GM12878 (cell line): ENCODE measurements around the gene PAPSS2.

Experiments
- CHD2 ChIP-seq: IDR thresholded peaks from 2 replicates; pipeline ENCODE4 v1.6.1; 2011; ENCODE audit warnings: low read depth, low read length, improper control_type of control experiment, borderline replicate concordance
- CREM ChIP-seq: IDR thresholded peaks from 2 replicates; pipeline ENCODE4 v1.6.1; 2014; ENCODE audit warnings: antibody characterized with exemption, low read depth
- CTCF ChIP-seq, 3 experiments: IDR thresholded peaks in 2 of 3; conservative IDR thresholded peaks in 1 of 3; 2 replicates each; pipeline ENCODE4 v1.5.1; 2011; ENCODE audit warnings: low read depth in 3 of 3, low read length in 3 of 3, mild to moderate bottlenecking in 3 of 3, control low read depth in 2 of 3, moderate library complexity in 2 of 3, inconsistent platforms in 1 of 3, mixed read lengths in 1 of 3; ENCODE audit not compliant: control insufficient read depth in 2 of 3, insufficient read depth in 1 of 3; ENCODE audit errors: extremely low read depth in 1 of 3
- EP300 ChIP-seq, 2 experiments: fragments of 150-350 bp in 1 of 2; IDR thresholded peaks; 2 replicates each; pipeline ENCODE4 v1.6.1; 2011 to 2012; ENCODE audit warnings: low read depth in 2 of 2, low read length in 2 of 2, borderline replicate concordance in 1 of 2, improper control_type of control experiment in 1 of 2, inconsistent platforms in 1 of 2; ENCODE audit not compliant: control insufficient read depth in 1 of 2
- HDAC6 ChIP-seq: fragments of 200-600 bp; sonication (generic); IDR thresholded peaks from one replicate; pipeline ENCODE4 v1.8.0; 2017; ENCODE audit warnings: antibody characterized with exemption; ENCODE audit not compliant: unreplicated experiment
- IRF3 ChIP-seq: fragments of 450-650 bp; IDR thresholded peaks from 2 replicates; pipeline ENCODE4 v1.6.1; 2014; ENCODE audit warnings: mild to moderate bottlenecking
- JUND ChIP-seq: IDR thresholded peaks from 2 replicates; pipeline ENCODE4 v1.6.1; 2012; ENCODE audit warnings: low read depth, mild to moderate bottlenecking, low read length, improper control_type of control experiment, moderate library complexity
- MAX ChIP-seq: IDR thresholded peaks from 2 replicates; pipeline ENCODE4 v1.6.1; 2012; ENCODE audit warnings: low read depth, low read length, improper control_type of control experiment
- MTA2 ChIP-seq: fragments of 450-650 bp; IDR thresholded peaks from 2 replicates; pipeline ENCODE4 v1.6.1; 2016; ENCODE audit warnings: low read depth, mild to moderate bottlenecking, moderate library complexity
- MYC ChIP-seq: IDR thresholded peaks from 2 replicates; pipeline ENCODE4 v1.6.1; 2011; ENCODE audit warnings: mild to moderate bottlenecking, low read length, moderate library complexity, inconsistent platforms; ENCODE audit not compliant: insufficient read depth, insufficient replicate concordance, insufficient read length, severe bottlenecking
- NKRF ChIP-seq: fragments of 450-650 bp; conservative IDR thresholded peaks from 2 replicates; pipeline ENCODE4 v1.6.1; 2017; ENCODE audit warnings: mild to moderate bottlenecking, moderate library complexity
- POLR2A ChIP-seq: IDR thresholded peaks from 2 replicates; pipeline ENCODE4 v1.6.1; 2011; ENCODE audit warnings: low read depth, mild to moderate bottlenecking, low read length
- ZZZ3 ChIP-seq: IDR thresholded peaks from 2 replicates; pipeline ENCODE4 v1.6.1; 2011; ENCODE audit warnings: low read depth; ENCODE audit not compliant: control insufficient read depth, insufficient read length

GRCh38 chr10:87639493-87639892 lies 20.2 kb upstream of the PAPSS2 start:
- no peak for TF ChIP-seq EP300 (IDR thresholded peaks at IDR 0.05; ENCODE audit: borderline replicate concordance in 1 of 2, control insufficient read depth in 1 of 2, low read depth in 2 of 2, low read length in 2 of 2)
- no peak for TF ChIP-seq HDAC6
- TF ChIP-seq ZZZ3, result no peak
- TF ChIP-seq CTCF (IDR thresholded peaks at IDR 0.05 in 2 of 3, conservative IDR thresholded peaks at IDR 0.05 in 1 of 3; ENCODE audit: control insufficient read depth in 2 of 3, extremely low read depth in 1 of 3, insufficient read depth in 1 of 3, low read depth in 3 of 3, low read length in 3 of 3), result no peak
- no peak for TF ChIP-seq MTA2
- no peak for TF ChIP-seq MAX
- TF ChIP-seq IRF3, result no peak
- TF ChIP-seq CHD2, result no peak
- TF ChIP-seq JUND, result no peak
- no peak for TF ChIP-seq NKRF
- TF ChIP-seq CREM, result no peak
- TF ChIP-seq POLR2A, result no peak
- no peak for TF ChIP-seq MYC
